ENCODE data around the gene ABO.
"Not testable (repeated sequence)": the region's sequence is repeated elsewhere in the genome, so short reads cannot be mapped to it uniquely, and the experiment has no call there.

Gene ABO

GRCh38 chr9:133207540-133208170 lies 67.3 kb downstream of the ABO start:
- DNase-seq (ENCODE audit: low spot score) = no peak
- in situ Hi-C loops (cut with MboI; ENCODE audit: low sequenced_read_pairs, unreplicated experiment) = no loop called here
- no peak for TF ChIP-seq CTCF (IDR thresholded peaks at IDR 0.05; ENCODE audit: borderline replicate concordance, control extremely low read depth, extremely low read depth, insufficient read depth, missing control alignments)

GRCh38 chr9:133207021-133207531 lies 67.9 kb downstream of the ABO start:
- in situ Hi-C loops (cut with MboI; ENCODE audit: low sequenced_read_pairs, unreplicated experiment) = no loop called here
- DNase-seq (ENCODE audit: low spot score) = no peak
- no peak for TF ChIP-seq CTCF (IDR thresholded peaks at IDR 0.05; ENCODE audit: borderline replicate concordance, control extremely low read depth, extremely low read depth, insufficient read depth, missing control alignments)

GRCh38 chr9:133205996-133206931 lies 68.7 kb downstream of the ABO start:
- no peak for TF ChIP-seq CTCF (IDR thresholded peaks at IDR 0.05; ENCODE audit: borderline replicate concordance, control extremely low read depth, extremely low read depth, insufficient read depth, missing control alignments)
- in situ Hi-C loops (cut with MboI; ENCODE audit: low sequenced_read_pairs, unreplicated experiment) = no loop called here
- DNase-seq (ENCODE audit: low spot score) = no peak

- in situ Hi-C loops (cut with MboI; ENCODE audit: low sequenced_read_pairs, unreplicated experiment); DNase-seq (ENCODE audit: low spot score): not testable (repeated sequence)
Measured at GRCh38 chr9:133205481-133205887, 69.5 kb downstream of the ABO start.

Data from GM13976 (cell line).